ENCODE measurements around the gene SCIN. TPM values are rescaled to one million over a fixed set of nuclear protein-coding genes. Genes with fewer than 3 reads are reported as not detected.

SCIN gene
- total and polyA plus RNA-seq, 2 of the 8 experiments (the other 6 are each of a cell fraction or from before 2014, with no cell fraction given), result 0.47 to 1.9 TPM

DNA sequence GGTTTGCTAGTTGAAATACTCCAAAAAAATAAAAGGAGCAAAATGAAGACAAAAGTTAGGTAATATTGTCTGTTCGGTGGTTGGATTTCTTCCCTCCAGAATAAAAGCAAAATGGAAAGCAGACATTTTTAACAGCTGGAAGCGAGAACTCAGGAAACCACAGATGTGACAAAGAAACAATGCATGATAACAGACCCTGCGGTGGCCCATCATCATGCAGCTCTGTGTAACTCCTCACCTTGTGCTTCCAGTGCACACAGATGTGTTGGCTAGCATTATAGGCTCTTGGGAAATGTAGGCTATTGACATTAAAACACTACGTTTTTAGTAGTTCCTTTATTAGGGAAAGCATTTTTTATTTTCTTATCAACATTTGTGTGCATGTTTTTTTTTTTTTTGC, 63.1 kb downstream of the SCIN start:
- no peaks in the 10 kb centered on the region for H3K4me1 ChIP-seq (replicated peaks in 1 of 4; ENCODE audit: control insufficient read depth in 3 of 4, insufficient read depth in 4 of 4, low read length in 3 of 4)
- no peak overlapping the region for H3K18ac ChIP-seq (ENCODE audit: extremely low read depth, low read length)
- no peak overlapping the region for H4K5ac ChIP-seq (ENCODE audit: insufficient read length, low read depth, low read length)
- H3K4me3 ChIP-seq (ENCODE audit: extremely low read depth in 1 of 4, insufficient read depth in 2 of 4, low read depth in 3 of 4, low read length in 4 of 4), result no peak overlapping the region
- POLR2A ChIA-PET (ENCODE audit: partially characterized antibody), result interaction anchor here (0.6 kb wide), 1 partner anchor 654 kb away, joined by 3 read pairs; no protein-coding TSS in a partner anchor
- no peaks in the 10 kb centered on the region for H3K9me3 ChIP-seq (ENCODE audit: insufficient read depth in 2 of 2, low read depth in 1 of 2, low read length in 1 of 2)
- H3K79me1 ChIP-seq (ENCODE audit: low read depth, low read length), result no peaks in the 10 kb centered on the region
- no peak overlapping the region for H3K4ac ChIP-seq (replicated peaks; ENCODE audit: insufficient read length, low read depth, low read length)
- H2BK15ac ChIP-seq (ENCODE audit: low read length), result no peak overlapping the region
- no peak for FAIRE-seq
- no peak overlapping the region for H3K27ac ChIP-seq (ENCODE audit: low read depth, low read length)
- H3K9ac ChIP-seq (replicated peaks in 1 of 4; ENCODE audit: extremely low read depth in 1 of 4, low read depth in 3 of 4, low read length in 3 of 4), result no peak overlapping the region
- DNase-seq (ENCODE audit: low read depth in 1 of 2, low spot score in 2 of 2), result no peak
- no peaks in the 10 kb centered on the region for H3K79me2 ChIP-seq (ENCODE audit: control insufficient read depth in 1 of 2, insufficient read depth in 2 of 2, low read length in 2 of 2)
- WGBS, 2 experiments (ENCODE audit: extremely low coverage in 1 of 2, insufficient coverage in 1 of 2, insufficient read length in 1 of 2, insufficient replicate concordance in 2 of 2, low coverage in 1 of 2, low lambda C conversion rate in 2 of 2, missing lambda C conversion rate in 1 of 2), result 94% methylated on average over 4 of the region's 4 CpGs; no CpG with 5 or more reads in 1 of the 2 experiments
- H2BK20ac ChIP-seq (ENCODE audit: low read length), result no peak overlapping the region
- H2BK5ac ChIP-seq (ENCODE audit: low read depth, low read length), result no peak overlapping the region
- H3K23me2 ChIP-seq (ENCODE audit: low read depth, low read length), result no peaks in the 10 kb centered on the region
- no peak overlapping the region for H3K56ac ChIP-seq (replicated peaks; ENCODE audit: insufficient read length, low read depth, low read length)
- CTCF ChIA-PET (ENCODE audit: partially characterized antibody), result interaction anchor here (0.8 to 1.4 kb wide), 3 partner anchors 11 to 53 kb away, joined by 3 to 4 read pairs (median 3); no protein-coding TSS in a partner anchor
- no peak overlapping the region for H4K91ac ChIP-seq (replicated peaks; ENCODE audit: insufficient read length, low read length)
- H2BK12ac ChIP-seq (ENCODE audit: low read depth, low read length), result no peak overlapping the region
- H4K20me1 ChIP-seq (replicated peaks in 1 of 2; ENCODE audit: control insufficient read depth in 1 of 2, insufficient read depth in 2 of 2, low read length in 2 of 2), result no peaks in the 10 kb centered on the region
- H4K8ac ChIP-seq (ENCODE audit: extremely low read depth, insufficient read depth, low read length), result no peak overlapping the region
- no peaks in the 10 kb centered on the region for H3K36me3 ChIP-seq (ENCODE audit: control insufficient read depth in 2 of 4, insufficient read depth in 4 of 4, low read length in 3 of 4)
- no peak overlapping the region for H3K4me2 ChIP-seq (ENCODE audit: insufficient read depth in 1 of 2, low read depth in 2 of 2, low read length in 2 of 2)
- no peak overlapping the region for H3K23ac ChIP-seq (ENCODE audit: insufficient read length)
- H3K27me3 ChIP-seq (replicated peaks in 1 of 4; ENCODE audit: control insufficient read depth in 3 of 4, extremely low read depth in 1 of 4, insufficient read depth in 3 of 4, low read length in 3 of 4), result no peaks in the 10 kb centered on the region
- no peak overlapping the region for H2AFZ ChIP-seq (ENCODE audit: low read length)
- no peak overlapping the region for H3K14ac ChIP-seq (ENCODE audit: insufficient read length)
- no peak overlapping the region for H2BK120ac ChIP-seq (replicated peaks; ENCODE audit: low read depth, low read length)
- no peak overlapping the region for H2AK5ac ChIP-seq (ENCODE audit: low read depth, low read length)
- TF ChIP-seq MAFK (IDR thresholded peaks at IDR 0.05; ENCODE audit: low read depth, low read length) (no peak), POLR2A (IDR thresholded peaks at IDR 0.05; ENCODE audit: control extremely low read depth in 1 of 2, low read depth in 2 of 2, low read length in 2 of 2) (no peak), BACH1 (IDR thresholded peaks at IDR 0.05; ENCODE audit: low read length) (no peak), CBX5 (IDR thresholded peaks at IDR 0.05; ENCODE audit: low read depth, low read length) (no peak), TEAD4 (IDR thresholded peaks at IDR 0.05; ENCODE audit: low read depth, low read length) (no peak), CHD2 (IDR thresholded peaks at IDR 0.05; ENCODE audit: low read length) (no peak), HDAC2 (IDR thresholded peaks at IDR 0.05; ENCODE audit: borderline replicate concordance in 1 of 2, low read depth in 2 of 2, low read length in 2 of 2) (no peak), CHD1 (IDR thresholded peaks at IDR 0.05; ENCODE audit: low read depth, low read length) (no peak), SP4 (IDR thresholded peaks at IDR 0.05; ENCODE audit: low read length) (no peak), JUN (IDR thresholded peaks at IDR 0.05; ENCODE audit: low read depth, low read length) (no peak), SP2 (IDR thresholded peaks at IDR 0.05; ENCODE audit: low read length) (no peak), SP1 (IDR thresholded peaks at IDR 0.05; ENCODE audit: low read depth, low read length) (no peak), FOSL1 (IDR thresholded peaks at IDR 0.05; ENCODE audit: insufficient read depth, low read depth, low read length) (no peak)
- TF ChIP-seq, protein P1, sequence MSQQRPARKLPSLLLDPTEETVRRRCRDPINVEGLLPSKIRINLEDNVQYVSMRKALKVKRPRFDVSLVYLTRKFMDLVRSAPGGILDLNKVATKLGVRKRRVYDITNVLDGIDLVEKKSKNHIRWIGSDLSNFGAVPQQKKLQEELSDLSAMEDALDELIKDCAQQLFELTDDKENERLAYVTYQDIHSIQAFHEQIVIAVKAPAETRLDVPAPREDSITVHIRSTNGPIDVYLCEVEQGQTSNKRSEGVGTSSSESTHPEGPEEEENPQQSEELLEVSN (IDR thresholded peaks at IDR 0.05), result no peak
- TF ChIP-seq, protein P2, sequence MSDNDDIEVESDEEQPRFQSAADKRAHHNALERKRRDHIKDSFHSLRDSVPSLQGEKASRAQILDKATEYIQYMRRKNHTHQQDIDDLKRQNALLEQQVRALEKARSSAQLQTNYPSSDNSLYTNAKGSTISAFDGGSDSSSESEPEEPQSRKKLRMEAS (IDR thresholded peaks at IDR 0.05), result no peak
